ENCODE measurements around the gene C17orf100.

C17orf100 gene

DNA sequence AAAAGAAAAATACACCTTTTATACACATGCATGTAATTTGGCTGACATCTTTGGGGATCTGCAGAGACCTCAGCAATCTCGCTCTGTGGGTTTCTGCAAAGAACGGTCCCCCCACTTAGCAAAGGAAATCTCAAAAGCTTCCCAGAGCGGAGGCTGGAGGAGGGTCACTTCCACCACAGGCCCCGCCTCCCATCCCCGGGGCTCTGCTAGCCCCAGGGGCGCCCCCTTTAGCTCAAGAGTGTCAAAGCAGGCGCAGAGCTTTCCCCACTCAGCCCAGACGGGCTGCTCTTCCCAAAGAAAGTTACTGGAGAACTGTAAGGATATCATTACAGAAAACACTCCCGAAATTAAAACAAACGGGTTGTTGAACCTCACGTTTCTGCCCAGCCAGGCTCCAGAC lies 50.2 kb downstream of the C17orf100 start:
- no peak overlapping the region for H3K27ac ChIP-seq (ENCODE audit: low read length)
- no peaks in the 10 kb centered on the region for H3K4me1 ChIP-seq (ENCODE audit: low read length)
- no peaks in the 10 kb centered on the region for H3K36me3 ChIP-seq (replicated peaks; ENCODE audit: insufficient read depth, low read length)
- H3K9me3 ChIP-seq (replicated peaks; ENCODE audit: insufficient read depth, low read length): no peaks in the 10 kb centered on the region
- no peaks in the 10 kb centered on the region for H3K9me2 ChIP-seq (replicated peaks; ENCODE audit: insufficient read depth, low read length)
- no peak overlapping the region for H3K9ac ChIP-seq (ENCODE audit: low read length)
- H4K20me1 ChIP-seq (ENCODE audit: insufficient read depth, low read length): no peaks in the 10 kb centered on the region
- H3K4me3 ChIP-seq (ENCODE audit: low read length): no peak overlapping the region
- no peak for DNase-seq
- H3F3A ChIP-seq (ENCODE audit: insufficient read depth, low read length): no peaks in the 10 kb centered on the region
- H3K79me2 ChIP-seq (ENCODE audit: low read length): no peaks in the 10 kb centered on the region
- peaks cover 49% of the 10 kb centered on the region for H3K27me3 ChIP-seq (replicated peaks; ENCODE audit: insufficient read depth, low read length)
- TF ChIP-seq EZH2 (optimal IDR thresholded peaks at IDR 0.05; ENCODE audit: low read depth, low read length) (no peak), EZH2phosphoT487 (IDR thresholded peaks at IDR 0.05; ENCODE audit: low read length) (no peak)
- TF ChIP-seq, protein P1, sequence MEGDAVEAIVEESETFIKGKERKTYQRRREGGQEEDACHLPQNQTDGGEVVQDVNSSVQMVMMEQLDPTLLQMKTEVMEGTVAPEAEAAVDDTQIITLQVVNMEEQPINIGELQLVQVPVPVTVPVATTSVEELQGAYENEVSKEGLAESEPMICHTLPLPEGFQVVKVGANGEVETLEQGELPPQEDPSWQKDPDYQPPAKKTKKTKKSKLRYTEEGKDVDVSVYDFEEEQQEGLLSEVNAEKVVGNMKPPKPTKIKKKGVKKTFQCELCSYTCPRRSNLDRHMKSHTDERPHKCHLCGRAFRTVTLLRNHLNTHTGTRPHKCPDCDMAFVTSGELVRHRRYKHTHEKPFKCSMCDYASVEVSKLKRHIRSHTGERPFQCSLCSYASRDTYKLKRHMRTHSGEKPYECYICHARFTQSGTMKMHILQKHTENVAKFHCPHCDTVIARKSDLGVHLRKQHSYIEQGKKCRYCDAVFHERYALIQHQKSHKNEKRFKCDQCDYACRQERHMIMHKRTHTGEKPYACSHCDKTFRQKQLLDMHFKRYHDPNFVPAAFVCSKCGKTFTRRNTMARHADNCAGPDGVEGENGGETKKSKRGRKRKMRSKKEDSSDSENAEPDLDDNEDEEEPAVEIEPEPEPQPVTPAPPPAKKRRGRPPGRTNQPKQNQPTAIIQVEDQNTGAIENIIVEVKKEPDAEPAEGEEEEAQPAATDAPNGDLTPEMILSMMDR (IDR thresholded peaks at IDR 0.05; ENCODE audit: low read length): peak; percentile 32
- H2AFZ ChIP-seq (ENCODE audit: low read length): no peak overlapping the region
- H3K4me2 ChIP-seq (ENCODE audit: low read depth, low read length): no peak overlapping the region

DNA sequence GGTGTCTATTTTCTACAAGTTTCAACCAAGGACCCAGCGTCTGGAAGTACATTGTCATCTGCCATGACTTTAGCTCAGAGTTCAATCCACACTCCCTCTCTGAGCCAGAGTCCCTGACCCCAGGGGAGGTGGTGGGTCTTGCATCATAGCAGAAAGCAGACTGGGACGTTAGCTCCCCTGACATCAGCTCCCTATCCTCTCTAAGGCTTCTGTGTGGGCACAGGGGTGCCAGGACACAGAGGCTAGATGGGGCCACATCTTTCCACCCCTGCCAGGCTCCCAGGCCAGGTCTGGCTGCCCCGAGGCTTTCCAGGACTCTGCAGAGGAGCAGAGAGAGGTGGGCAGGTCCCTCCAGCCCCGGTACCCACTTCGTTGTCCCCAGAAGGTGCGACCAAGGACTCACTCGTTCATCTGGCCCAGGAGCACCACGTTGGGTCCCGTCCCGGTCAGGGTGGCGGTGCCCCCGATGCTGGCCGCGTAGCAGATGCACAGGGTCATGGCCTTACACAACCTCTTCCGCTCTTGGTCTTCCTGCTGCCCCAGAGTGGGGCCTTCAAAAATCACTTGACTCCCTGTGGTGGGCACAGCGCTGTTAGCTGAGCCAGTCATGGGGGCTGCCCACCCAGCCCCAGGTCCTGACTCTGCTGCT lies 51.1 kb downstream of the C17orf100 start:
- no peak overlapping the region for H3K27ac ChIP-seq (ENCODE audit: low read length)
- H2AFZ ChIP-seq (ENCODE audit: low read length): no peak overlapping the region
- no peaks in the 10 kb centered on the region for H3K36me3 ChIP-seq (replicated peaks; ENCODE audit: insufficient read depth, low read length)
- no peak for DNase-seq
- no peaks in the 10 kb centered on the region for H3F3A ChIP-seq (ENCODE audit: insufficient read depth, low read length)
- no peak overlapping the region for H3K9ac ChIP-seq (ENCODE audit: low read length)
- H3K4me3 ChIP-seq (ENCODE audit: low read length): no peak overlapping the region
- H3K4me1 ChIP-seq (ENCODE audit: low read length): no peaks in the 10 kb centered on the region
- H3K27me3 ChIP-seq (replicated peaks; ENCODE audit: insufficient read depth, low read length): peaks cover 56% of the 10 kb centered on the region
- no peaks in the 10 kb centered on the region for H3K9me2 ChIP-seq (replicated peaks; ENCODE audit: insufficient read depth, low read length)
- H3K79me2 ChIP-seq (ENCODE audit: low read length): no peaks in the 10 kb centered on the region
- no peak overlapping the region for H3K4me2 ChIP-seq (ENCODE audit: low read depth, low read length)
- H4K20me1 ChIP-seq (ENCODE audit: insufficient read depth, low read length): no peaks in the 10 kb centered on the region
- TF ChIP-seq EZH2phosphoT487 (IDR thresholded peaks at IDR 0.05; ENCODE audit: low read length) (no peak), EZH2 (optimal IDR thresholded peaks at IDR 0.05; ENCODE audit: low read depth, low read length) (no peak)
- TF ChIP-seq, protein P1 (IDR thresholded peaks at IDR 0.05; ENCODE audit: low read length): no peak
- H3K9me3 ChIP-seq (replicated peaks; ENCODE audit: insufficient read depth, low read length): no peaks in the 10 kb centered on the region

Measured in MM.1S (cell line).